HL-60/S4 treated with retinoic acid at 250 ng/mL for 4 days and 3 days (cell line): ENCODE data around the gene SULT4A1.

Experiments used
- in situ Hi-C: fragments of 300-500 bp; cut with MboI; formaldehyde crosslinking; loops from 2 replicates; pipeline ENCODE4 v1.7.0; 2022; ENCODE audit warnings: low sequenced_read_pairs

Gene SULT4A1

DNA sequence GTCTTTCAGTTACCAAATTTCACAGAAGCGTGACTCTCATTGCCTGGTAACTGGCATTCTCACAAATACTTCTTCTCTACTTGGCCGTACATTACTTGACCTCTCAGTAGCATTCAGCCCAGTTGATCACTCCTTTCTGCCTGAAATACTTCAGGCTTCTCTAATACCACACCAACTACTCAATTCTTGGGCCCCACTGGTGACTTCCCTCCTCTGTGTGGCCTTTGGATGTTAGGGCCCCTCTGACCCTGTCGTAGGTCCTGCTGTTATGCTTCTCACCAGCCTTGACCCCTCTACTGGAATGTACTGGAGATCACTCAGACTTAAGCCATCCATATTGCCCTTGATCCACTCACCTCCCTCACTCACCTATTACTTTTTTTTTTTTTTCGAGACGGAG is 48.0 kb downstream of the SULT4A1 start:
- in situ Hi-C loops: no loop called here

DNA sequence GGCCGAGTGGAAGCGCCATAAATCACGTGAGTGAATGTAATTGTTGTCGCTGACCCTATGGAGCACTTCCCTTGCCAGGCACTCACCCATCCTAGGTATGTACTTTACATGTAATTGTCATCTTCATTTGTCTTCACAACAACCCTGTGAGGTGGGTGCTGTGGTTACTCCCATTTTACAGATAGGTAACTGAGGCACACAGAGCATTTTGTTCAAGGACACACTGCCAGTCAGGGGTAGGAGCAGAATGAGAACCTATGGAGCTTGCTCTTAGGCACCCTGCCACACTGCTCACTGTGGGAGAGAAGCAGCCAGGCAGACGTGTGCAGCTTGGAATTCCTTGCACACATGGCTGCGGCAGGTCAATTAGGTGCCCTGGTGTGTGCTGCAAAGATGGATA is 49.4 kb downstream of the SULT4A1 start:
- in situ Hi-C loops: no loop called here

DNA sequence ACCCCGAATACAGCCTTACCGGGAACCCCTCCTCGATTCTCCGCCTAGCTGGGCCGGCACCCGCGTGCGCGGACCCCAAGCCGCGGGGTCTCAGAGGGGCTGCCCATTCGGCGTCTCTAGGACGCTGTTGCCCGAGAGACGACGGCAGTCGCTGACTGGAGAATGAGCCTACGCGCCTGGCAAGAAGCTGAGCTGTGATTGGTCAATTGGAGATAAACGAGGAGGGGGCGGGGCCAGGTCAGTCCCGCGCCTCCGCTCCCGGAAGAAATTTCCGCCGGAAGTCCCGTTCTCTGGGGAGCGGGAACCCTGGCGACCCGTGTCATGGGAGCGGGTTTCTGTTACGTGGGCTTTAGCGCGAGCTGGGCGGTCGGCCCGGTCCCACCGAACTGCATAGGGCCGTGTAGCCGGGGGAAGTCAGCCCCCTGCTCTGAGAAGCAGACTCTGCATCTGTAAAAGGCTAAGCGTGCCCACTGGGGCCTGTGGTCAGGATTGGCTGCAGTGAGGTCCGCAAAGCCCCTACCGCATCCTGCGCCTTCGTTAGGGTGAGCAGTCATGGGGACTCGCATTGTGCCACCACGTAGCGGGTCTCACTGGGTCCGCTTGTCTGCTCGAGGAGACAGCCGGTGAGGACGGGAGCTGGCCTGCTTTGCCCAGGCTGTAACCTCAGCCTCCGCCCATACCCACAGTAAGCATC is 50.0 kb downstream of the SULT4A1 start, which contains the start of gene EFCAB6:
Gene EFCAB6 (minus strand): TSS at position 157 of the 694 bp plus-strand sequence. CDS start 29,987 bp downstream, outside the sequence.
- in situ Hi-C loops: no loop called here

DNA sequence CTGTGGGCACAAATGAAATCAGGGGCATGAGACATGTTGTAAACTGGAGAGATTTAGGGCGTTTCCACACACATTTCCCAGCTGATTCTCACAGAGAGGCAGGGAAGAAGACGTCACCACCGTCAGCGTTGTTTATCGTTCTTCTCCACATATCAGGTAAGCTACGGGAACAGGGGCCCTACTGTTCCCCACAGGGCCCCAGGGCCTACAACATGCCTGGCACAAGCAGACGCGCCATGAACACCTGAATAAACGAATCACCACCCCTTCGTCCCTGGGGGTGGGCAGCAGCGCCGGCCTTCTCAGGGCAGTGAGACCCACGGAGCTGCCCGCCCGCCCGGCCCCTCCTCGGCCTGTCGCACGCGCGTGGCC is 50.5 kb downstream of the SULT4A1 start:
- in situ Hi-C loops: no loop called here

DNA sequence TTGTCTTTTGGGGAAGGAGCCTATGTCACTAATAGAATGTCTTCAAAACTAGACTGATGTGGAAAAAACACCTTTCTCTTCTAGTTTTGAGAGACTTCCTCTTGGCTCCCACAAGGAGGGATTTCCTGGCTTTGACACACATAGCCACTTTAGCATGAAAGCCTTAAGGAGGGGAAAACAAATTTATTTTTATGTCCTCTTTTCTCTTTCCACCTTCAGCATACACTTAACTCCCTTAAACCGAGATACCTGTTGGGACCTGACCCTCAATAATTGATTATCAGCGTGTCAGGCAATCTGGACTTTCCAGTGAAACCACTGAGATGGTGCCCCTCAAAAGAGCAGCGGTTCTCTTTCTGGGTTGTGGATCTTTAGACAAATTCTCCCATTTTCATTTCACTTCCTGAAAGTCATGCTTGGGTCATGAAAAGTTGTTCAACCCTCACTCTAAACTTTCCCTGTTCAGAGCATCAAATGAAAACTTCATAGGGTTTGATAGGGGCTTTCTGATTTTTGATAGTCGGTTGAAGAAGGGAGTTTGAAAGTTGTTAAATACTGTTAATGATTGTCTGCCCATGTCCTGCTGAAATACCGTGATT is 59.3 kb downstream of the SULT4A1 start:
- in situ Hi-C loops: no loop called here

DNA sequence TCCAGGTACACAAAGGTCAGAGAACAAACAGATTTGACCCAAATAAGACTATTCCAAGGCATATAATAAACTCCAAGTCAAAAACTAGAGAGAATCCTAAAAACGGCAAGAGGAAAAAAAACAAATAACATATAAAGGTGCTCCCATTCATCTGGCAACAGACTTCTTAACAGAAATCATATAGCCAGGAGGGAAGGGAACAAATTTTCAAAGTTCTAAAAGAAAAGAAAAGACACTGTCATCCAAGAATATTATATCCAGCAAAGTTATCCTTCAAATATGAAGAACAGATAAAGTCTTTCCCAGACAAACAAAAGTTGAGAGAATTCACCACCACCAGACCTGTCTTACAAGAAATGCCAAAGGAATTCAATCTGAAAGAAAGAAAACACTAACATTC is 61.3 kb downstream of the SULT4A1 start:
- in situ Hi-C loops: no loop called here

DNA sequence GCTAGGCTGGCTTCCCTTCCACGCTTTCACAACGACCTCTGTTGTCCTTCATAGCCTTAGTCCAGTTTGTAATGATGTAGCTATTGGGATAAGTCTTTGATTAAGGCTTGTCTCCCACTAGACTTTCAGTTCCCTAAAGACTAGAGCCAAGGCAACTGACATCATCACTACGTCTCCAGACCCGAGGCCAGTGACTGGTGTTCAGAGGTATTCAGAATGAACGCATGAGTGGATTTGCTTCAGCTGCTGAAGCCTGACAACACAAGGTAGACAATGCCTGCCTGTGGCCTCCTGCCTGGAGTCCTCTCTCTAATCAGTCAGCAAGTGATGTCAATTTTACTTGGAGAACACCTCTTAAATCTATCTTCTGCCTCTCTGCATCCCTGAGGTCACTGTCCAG is 63.8 kb downstream of the SULT4A1 start:
- in situ Hi-C loops: no loop called here

DNA sequence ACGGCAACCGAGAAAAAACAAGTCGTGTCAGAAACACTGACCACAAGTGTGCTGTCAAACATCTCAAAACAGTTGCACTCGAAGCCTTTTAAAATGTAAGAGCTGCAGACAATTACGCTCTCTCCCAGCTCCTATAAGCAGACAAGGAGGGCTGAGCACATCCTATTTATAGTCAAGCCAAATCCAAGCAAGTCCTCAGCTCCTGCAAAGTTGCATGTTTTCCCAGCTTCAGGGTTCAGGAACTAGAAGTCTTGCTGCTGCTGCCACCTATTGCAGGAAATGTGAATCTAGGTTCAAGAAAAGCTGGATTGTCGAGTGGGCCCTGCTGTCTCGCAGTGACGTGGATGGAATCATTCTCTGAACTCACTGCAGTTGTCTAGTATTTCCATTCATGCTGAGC is 65.7 kb downstream of the SULT4A1 start:
- in situ Hi-C loops: no loop called here

DNA sequence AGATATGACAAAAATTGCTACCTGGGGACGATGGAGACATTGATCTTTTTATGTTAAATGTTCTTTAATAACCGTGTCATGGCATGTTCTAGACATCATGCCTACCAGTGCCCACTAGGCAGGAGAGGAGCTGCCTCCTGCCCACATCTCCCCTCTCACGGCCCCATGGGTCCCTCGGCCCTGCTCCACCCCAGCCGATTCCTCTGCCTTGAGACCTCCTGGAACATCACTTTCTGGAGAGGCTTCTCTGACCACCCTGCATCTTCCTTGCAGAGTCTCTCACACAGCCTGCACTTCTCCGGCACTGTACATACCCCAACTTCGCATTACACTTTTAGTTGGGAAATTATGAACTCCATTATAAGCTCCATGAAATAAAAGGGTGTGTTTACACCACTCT is 67.0 kb downstream of the SULT4A1 start:
- in situ Hi-C loops: no loop called here

DNA sequence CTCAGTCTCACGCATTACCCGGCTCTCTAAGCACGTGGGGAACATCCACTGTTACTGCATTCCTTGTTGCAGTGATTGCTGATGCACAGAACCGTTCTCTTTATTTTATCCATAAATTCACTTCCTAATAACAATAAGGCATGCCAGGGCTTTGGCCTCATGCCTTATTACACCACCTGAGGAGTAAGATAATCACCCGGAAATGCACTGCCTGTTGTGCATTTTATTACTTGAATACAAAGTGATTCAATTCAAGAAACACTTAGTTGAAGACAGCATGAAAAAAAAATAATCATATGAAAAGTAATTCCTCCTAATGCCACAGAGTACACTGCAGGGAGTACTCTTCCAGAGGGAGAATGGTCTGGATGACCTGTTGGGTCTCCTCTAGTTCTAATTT is 69.4 kb downstream of the SULT4A1 start:
- in situ Hi-C loops: no loop called here

DNA sequence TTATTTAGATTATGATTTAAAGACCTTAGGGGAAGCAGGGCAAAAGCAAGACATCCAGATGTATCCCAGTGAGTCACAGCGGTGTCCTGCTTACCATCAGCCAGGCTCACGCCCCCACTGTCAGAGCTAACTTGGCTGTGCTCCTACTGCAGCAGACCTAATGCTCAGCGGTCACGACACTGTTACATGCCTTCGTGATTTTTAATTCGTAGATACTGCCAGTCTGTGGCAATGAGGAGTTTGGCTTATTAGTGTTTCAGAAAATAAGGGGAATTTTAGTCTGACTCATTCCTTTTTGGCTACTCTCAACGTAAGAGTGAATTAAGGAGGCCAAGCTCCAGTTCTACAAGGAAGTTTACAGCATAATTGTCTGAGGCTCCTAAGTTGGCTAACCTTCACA is 72.9 kb downstream of the SULT4A1 start:
- in situ Hi-C loops: no loop called here

DNA sequence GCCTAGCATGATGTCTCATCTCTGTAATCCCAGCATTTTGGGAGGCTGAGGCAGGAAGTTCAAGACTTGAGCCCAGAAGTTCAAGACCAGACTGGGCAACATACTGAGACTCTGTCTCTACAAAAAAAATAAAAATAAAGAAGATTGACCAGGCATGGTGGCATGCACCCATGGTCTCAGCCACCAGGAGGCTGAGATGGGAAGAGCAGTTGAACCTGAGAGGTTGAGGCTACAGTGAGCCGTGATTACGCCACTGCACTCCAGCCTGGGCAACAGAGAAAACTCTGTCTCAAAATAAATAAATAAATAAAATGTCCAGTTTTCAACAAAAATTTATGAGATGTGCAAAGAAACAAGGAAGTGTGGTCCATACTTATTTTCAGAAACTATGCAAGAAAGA is 78.5 kb downstream of the SULT4A1 start:
- in situ Hi-C loops: no loop called here

DNA sequence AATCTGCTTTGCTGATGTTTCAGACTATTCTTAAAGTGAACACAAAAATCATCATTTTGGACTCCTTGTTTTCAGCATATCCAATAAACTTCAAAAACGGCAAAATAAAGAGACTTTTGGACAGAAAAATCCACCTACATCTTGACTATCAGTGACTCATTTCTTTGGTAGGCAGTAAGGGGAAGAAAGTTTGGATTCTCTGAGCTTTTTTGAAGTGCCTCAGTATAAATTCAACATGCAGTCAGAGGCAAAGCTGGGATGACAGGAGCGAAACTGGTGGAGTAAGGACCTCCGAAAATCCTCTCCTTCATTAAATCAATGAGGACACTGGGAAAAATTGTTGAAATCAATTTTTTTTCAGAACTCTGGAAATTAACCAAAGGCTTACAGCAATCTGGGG is 79.9 kb downstream of the SULT4A1 start:
- in situ Hi-C loops: no loop called here

DNA sequence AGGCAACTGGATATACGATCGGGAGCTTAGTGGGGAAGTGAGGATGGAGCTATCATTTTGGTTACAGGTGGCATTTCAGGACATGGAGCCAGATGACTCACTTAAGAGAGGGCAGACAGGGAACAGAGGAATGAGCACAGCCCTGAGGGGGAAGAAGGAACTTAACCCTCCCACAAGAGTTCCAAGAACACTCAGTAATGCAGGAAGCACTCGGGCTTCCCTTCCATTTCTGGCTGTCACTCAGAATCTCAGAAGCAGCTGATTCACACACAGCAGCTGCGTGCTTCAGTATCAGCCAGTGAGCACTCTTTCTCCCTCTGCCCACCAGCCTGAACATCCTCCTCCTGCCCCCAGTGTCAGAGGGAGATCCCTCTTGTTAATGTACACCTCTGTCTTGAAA is 85.0 kb downstream of the SULT4A1 start:
- in situ Hi-C loops: no loop called here

DNA sequence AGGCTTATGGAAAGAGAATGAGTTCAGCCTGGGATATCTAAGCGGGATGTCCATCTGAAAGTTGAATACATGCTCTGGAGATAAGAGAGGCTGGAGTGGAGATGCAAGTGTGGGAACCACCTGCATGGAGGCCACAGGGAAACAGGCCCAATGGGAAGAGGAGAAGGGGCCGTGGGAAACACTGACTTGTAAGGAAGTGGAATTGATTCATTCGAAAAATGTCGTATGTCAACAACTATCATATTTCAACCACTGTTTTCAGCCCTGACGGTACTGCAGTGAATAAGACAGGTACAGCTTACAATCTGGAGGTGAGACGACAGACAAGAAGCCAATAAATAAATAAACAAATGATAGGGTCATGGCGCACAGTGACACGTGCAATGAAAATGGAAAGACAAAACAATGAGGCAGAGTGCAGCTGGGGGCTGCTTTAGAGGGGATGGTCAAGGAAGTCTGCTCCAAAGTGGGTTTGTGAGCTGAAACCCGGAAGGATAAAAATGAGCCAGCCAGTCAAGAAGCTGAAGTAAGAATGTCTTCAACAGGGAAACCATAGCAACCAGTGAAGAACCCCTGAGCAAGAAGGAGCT is 86.1 kb downstream of the SULT4A1 start:
- in situ Hi-C loops: no loop called here
